Esophagus squamous epithelium (tissue), 4 donors: ENCODE data around the gene SGCE.

Source experiments
- CTCF ChIP-seq, 6 experiments: fragments of 450-650 bp in 4 of 6; fragments of 200-600 bp in 2 of 6; sonication (generic) in 2 of 6; IDR thresholded peaks; one replicate each; pipeline ENCODE4 v1.5.1; 2016 to 2019; ENCODE audit warnings: antibody characterized with exemption in 6 of 6, mild to moderate bottlenecking in 4 of 6, moderate library complexity in 4 of 6
- POLR2A ChIP-seq, 4 donors: fragments of 450-650 bp; IDR thresholded peaks; one replicate each; pipeline ENCODE4 v1.6.1; 2017; ENCODE audit warnings: antibody characterized with exemption in 4 of 4, mild to moderate bottlenecking in 4 of 4, moderate library complexity in 3 of 4

- no peak for TF ChIP-seq CTCF (IDR thresholded peaks at IDR 0.05)
- no peak for TF ChIP-seq POLR2A (IDR thresholded peaks at IDR 0.05)
Observed at GRCh38 chr7:94588075-94588474, 67.9 kb downstream of the SGCE start.
